GM18511 (cell line): Measurements from ENCODE around the gene ATP1A2.
"Not testable (repeated sequence)": the region's sequence is repeated elsewhere in the genome, so short reads cannot be mapped to it uniquely, and the experiment has no call there.

Experiments used
- ATAC-seq: cut with Tn5 transposase; IDR thresholded peaks from one replicate; pipeline ENCODE4 v1.9.1; 2021; ENCODE audit warnings: mild to moderate bottlenecking, moderate library complexity; ENCODE audit not compliant: unreplicated experiment

The ATP1A2 gene

DNA sequence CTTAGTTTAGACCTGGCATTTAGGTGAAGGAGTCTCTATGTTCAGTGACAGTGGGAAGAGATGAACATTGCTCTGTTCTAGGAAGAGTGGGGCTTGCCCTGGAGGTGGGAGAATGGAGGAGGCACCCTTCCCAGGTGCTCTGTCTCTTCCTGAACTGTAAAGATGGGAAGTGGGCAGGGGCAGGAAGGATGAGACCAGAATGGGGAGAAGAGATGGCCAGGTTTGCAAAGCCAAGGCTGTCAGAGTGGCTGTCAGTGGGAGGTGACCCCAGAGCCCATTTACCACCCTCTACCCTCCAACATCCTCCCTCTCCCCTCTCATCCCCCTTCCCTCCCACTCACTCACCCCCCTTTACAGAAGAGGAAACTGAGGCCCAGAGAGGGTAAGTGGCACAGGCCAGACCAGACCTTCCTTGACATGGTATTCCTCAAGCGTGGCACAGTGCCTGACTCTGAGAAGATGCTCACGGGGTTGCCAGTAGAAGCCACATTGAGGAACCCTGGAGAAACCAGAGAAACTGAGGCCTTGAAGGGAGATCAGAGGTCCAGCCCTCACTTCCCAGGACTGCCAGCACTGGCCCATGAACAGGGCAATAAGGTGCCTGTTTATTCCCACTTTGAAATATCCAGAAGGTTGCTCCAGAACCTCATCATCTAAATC, 15.7 kb upstream of the ATP1A2 start:
- no peak for ATAC-seq

DNA sequence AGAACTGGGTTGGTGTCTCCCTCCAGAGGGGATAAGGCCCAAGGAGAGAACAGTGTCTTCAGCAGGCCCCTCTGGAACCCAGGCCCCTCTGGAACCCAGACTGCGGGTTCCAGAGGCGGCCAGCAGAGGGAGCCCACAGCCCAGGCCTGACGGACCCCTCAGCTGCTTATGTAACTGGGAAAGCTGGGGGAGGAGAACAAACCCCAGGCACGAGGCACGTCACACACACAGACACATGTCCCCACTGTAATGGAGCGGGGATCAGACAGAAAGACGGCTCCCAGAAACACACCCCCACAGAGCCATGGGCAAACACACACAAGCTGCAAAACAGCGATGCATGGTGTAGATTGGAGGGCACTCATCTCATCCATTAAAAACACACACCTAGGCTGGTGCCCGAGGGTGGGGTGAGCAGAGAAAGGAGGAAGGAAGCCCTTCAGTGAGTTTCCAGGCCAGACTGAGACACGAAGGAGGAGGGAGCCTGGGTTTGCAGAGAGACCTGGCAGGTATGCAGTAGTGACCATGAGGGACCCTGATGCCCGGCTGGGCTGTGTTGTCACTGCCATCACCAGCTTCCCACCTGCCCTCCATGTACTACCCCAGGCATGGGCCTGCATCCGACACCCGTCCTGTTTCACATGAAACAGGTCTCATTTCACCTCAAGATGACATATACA, 14.4 kb upstream of the ATP1A2 start:
- ATAC-seq, result peak; percentile 25

DNA sequence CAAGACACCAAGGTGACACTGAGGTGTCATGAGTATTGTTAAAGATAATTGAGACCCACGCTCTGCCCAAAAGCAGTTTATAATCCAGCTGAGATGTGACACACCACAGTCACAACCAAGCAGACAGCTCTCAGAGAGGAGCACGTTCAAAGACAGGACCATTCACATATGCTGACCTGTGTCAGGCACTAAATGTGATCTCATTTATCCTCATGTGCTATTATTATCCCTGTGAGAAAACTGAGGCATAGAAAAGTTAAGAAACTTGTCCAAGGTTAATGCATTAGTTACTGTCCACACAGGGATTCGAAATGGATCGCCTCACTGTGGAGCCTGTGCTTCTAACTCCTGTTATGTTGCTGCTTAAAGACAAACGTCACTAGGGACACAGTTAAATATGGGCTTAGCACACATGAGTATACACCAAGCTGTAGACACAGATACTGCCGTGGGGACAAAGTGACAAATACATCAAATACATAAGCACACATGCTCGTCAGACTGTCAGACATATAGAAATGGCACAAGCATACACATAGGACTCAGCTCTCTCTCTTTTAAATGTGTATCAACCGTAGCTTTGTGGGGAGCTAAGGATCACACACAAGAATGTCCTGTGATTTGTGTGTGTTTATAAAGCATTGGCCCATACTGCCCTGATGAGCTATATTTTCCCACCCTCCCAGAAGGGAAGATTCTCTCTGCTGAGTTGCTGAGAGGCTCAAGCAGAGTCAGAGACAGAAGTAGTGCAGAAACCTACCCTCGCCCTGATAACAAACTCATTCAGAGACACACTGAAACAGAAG, 13.6 kb upstream of the ATP1A2 start:
- ATAC-seq, result no peak

DNA sequence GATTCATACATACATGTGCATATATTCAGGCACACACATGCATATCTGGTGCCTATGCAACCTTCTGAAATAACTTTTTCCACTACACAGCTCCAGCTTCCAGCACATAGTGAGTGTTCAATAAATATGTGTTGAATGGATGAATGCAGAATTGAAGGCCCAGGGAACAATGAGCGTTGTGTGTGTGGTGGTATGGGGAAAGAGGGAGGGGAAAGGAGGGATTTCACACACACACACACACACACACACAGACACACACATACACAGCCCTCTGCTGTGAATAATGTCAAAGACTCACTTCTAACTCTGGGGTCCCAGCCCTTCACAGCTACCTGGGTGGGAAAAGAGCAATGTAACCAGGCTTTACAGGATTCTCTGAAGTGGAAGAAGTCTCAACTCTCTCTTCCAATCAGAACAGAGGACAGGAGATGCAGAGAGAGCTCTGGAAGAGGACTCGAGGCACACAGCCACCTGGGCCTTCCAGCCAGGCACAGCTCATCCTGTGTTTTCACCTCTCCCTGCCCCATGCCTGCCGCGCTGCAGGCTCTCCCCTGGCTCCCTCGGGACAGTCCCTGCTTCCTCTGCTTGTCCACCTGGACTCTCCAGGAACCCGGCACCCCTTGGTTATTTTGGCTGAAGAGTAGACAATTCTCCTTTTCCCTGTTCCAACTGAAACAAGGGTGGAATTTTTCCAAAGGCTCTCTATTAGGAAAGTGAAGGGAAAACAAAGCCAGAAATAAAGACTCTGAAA, 11.7 kb upstream of the ATP1A2 start:
- ATAC-seq, result no peak

DNA sequence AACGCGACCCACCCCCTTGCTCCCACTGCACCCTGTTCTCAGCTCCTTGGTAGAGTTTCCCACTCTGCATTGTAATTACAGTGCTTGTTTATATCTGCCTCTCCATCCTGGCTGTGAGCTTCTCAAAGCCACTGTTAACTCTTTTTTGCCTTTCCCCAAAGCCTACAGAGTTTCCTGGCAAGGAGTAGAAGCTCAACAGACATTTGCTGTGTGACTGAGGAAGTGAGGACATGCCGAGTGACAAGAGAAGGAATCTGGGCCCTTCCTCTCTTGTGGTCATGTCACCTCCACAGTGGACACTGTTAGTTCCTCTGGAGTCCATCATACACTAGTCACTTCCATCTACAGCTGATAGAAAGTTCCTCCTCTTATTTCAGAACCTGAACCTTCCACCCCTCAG, 11.1 kb upstream of the ATP1A2 start:
- ATAC-seq, result no peak

DNA sequence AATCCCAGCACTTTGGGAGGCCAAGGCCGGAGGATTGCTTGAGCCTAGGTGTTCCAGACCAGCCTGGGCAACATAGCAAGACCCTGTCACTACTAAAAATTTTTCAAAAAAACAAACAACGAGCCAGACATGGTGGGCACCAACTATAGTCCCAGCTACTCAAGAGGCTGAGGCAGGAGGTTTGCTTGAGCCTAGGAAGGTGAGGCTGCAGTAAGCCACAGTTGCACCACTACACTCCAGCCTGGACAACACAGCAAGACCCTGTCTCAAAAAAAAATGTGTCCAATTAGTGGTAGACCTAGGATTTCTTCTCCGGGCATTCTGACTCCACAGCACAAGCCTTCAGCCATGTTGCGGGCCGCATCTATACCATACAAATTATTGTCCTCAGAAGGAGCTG, 10.4 kb upstream of the ATP1A2 start:
- ATAC-seq, result no peak

DNA sequence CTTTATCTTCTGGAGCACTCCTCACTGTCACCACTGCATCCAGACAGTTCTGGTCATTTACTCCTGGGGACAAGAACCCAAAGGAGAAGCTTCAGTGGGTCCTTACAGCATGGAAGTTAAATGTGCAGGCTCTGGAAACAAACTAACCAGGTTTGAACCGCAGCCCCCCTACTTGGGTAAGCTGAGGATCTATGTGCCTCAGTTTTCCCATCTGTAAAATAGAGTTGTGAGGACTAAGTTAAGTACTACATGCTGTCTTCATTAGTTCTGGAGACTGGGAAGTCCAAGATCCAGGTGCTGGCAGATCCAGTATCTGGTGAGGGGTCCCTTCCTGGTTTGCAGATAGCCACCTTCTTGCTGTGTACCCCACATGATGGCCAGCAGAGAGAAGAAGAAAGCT, 8.0 kb upstream of the ATP1A2 start:
- no peak for ATAC-seq

DNA sequence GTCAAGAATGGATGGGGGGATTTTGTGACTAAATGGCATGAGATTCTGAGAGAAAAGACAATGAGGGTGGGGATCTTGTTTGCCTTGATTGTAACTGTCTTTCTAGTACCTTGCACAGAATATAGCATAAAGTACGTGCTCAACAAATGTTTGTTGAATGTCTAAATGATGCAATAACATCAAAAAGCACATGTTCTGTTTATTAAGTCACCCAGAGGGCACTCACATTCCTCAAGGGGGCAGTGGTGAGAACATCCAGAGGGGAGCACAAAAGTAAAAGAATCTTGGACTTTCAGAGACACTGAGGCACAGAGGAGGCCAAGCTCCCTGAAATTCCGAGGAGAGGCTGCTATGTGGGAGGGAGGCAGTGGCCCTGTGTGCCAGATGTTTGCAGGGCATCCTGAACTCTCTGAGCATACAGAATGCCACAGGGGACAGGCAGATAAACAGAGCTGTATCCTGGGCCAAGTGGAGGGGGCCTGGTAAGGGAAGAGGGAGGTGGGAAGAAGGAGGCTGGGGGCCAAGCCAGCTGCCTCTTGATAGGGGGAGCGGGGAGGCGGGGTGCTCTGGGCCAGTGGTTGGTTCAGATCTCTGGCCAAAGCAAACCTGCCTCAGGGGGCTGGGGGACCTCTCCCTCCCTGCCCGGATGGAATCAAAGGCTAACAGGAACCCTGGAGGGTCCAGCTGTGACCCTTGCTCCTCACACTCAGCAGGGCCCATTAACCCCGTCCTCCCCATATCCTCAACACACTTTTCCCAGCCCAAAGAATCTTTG, 6.5 kb upstream of the ATP1A2 start:
- no peak for ATAC-seq

DNA sequence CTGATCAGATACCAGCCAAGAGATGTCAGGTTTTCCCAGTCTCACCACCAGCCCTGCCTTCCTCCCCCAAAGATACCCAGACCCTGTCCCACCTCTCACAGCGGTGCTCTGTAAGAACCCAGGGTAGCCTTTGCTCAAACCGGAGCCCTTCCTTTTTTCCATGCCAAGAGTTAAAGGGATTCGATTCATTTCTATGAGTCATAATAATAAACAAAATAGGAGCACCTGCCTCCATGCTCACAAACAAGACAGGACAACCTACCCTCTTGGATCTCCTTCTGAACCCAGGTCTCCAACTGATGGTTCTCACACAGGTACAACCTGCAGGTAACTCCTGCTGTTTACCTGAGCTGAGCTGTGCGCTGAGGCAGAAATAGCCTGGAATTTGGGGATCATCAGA, 5.9 kb upstream of the ATP1A2 start:
- no peak for ATAC-seq

DNA sequence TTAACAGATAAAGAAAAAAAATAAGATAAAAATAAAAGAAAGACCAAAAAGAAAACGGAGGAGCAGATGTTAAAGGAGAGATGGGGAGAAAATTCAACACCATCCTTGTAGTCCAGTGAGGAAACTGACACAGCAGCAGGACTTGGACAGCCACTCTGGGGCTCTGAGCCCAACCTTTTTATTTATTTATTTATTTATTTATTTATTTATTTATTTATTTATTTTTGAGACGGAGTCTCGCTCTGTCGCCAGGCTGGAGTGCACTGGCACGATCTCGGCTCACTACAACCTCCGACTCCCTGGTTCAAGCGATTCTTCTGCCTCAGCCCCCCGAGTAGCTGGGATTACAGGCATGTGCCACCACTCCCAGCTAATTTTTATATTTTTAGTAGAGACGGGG, 4.1 kb upstream of the ATP1A2 start:
- ATAC-seq, result not testable (repeated sequence)

DNA sequence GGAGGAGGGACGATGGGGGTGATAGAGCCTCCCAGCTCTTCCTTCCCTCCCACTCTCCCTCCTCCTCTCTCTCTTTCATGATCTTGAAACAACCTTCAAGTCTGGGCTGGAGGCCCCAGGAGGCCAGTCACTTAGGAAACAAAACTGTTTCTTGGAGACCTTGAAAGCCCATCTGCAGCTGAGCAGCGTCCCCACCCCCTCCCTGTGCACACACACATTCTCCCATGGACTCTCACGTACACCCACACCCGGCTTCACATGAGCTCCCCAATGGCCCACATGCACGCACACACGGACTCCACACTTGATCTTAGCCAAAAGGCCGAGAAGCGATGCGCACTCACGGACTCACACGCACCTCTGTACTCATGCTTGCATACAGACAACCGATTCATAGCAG, 3.2 kb upstream of the ATP1A2 start:
- no peak for ATAC-seq

DNA sequence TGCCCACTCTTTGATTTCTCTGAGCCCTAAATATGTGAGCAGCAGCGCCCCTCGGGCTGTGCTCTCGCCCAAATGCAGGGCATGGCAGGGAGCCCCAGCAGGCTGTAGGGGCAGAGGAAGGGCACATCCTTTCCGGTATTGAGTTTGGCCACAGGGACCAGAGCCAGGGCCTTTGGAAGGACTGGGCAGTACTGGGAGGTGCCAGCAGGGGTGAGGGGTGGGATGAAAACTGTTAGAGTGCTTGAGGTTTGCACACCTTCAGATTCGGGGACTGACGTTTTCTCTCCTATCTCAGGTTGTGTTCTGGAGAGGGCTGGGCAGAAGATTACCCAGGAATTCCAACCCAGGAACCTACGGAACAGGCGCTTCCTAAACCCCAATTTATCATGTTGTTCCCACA, 2.2 kb upstream of the ATP1A2 start:
- ATAC-seq, result no peak

DNA sequence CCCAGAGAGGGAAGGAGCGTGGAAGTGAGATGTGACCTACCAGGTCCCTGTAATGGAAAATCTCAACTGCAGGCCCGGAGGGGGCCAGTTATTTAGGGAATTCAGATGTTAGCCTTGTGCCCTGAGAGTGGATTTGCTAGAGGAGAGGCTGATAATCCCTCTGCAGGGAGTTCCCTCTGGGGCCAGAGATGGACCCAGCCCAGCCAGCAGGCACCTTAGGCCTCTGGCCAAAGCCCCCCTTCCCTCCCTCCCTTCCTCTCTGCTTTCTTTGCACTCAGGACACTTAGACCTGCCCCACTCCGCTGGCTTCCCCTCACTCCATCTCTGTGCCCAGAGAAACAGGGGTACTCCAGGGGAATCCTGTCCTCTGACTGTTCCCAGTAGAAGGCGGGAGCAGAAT, 1.5 kb upstream of the ATP1A2 start:
- no peak for ATAC-seq

DNA sequence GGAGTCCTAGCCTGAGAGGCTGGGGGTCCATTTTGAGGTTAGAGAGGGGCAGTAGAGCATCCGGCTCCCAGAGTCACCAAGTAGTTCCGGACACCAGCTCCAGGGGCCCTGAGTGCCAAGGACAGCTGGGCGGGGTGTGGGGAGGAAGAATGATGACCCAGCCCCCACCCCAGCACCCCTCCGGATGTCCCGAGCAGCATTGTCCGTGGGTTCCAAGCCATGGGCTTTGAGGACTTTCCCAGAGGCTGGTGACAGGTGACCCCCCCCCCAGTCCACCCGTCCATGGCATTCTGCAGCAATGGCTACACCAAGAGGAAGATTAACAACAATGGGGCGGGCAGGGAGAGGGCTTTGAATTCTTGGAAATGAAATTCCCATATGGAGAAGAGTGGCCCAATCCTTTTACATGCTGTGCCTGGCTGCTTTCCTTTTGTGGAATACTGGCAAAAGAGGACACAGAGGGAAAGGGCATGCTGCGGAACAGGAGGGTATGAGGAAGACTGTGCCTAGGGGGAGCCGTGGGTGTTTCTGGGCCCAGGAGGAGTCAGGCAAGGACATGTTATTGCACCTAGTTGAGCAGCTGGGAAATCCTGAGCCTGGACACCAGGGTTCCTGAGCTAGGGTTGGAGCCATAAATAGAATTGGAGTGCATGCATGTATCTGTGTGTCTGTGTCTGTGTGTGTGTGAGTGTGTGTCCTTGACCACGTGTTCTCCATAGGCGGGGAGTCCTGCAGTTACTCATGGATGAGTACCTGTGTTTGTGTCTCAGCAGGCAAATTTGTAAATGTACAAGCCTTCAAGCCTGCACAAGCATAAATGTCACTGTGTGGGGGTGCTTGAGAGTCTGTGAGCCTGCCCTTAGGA, 956 bp downstream of the ATP1A2 start:
- no peak for ATAC-seq

DNA sequence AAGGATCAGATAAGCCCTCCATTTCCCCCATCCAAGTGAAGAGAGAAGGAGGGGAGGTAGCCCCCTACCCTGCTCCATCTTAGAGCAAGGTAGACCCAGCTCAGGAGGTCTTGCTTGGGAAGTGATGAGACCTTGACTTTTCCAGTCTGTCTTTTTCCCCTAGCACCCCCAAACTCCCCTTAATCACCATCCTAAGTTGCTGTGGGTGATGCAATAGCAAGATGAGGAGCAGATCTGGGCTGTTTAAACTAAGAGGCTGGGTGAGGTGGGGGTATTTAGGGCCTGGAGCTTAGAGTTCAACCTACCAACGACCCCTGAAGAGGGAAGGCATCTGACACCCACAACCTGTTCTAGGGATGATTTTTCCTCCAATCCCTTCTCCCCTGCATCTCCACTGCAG, 1.7 kb downstream of the ATP1A2 start:
- no peak for ATAC-seq

DNA sequence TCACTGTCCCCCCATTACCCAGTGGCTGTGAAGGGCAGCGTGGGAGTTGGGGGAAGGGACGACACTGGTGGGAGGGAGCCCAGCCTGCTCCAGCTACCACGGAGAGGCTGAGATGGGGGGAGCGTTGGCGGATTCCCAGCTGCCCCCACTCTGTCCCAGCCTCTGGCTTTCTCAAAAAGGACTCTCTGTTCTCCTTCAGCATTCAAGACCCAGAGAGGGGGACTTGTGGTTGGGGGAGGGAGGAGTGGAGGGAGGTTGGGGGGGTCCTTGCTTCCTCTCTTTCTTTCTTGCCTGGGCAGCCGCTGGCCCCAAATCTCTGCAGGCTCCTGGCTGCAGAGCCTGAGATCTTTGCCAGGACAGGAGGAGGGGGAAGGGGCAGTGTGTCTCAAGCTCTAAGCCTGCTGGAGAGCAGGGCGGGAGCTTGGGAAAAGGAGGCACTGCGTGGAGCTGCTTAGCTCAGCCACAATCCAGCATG, 2.2 kb downstream of the ATP1A2 start:
- no peak for ATAC-seq

DNA sequence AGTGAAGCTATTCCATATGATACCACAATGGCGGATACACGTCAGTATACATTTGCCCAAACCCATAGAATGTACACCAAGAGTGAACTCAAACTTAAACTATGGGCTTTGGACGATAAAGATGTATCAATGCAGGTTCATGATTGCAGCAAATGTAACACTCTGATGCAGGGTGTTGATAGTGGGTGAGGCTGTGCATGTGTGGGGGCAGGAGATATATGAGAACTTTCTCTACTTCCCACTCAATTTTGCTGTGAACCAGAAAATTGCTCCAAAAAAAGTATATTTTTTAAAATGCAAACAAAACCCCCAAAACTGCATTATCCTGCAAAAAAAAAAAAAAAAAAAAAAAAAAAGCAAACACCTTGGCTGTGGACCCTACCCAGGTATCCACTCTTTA, 3.4 kb downstream of the ATP1A2 start:
- ATAC-seq, result no peak

DNA sequence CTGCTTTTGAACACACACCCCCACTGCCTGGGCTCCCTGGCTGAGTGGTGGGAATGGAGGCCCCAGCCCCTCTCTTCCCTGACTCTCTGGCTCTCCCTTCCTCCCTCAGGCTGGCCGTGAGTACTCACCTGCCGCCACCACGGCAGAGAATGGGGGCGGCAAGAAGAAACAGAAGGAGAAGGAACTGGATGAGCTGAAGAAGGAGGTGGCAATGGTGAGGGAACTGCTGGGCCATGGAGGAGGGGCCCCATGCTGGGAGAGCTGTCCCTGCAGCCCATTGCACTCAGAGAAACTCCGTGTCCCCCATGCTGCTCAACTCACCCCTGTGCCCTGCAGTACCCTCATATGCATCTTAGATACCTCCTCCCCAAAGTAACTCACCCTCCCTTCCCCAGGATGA, 5.2 kb downstream of the ATP1A2 start:
- no peak for ATAC-seq

DNA sequence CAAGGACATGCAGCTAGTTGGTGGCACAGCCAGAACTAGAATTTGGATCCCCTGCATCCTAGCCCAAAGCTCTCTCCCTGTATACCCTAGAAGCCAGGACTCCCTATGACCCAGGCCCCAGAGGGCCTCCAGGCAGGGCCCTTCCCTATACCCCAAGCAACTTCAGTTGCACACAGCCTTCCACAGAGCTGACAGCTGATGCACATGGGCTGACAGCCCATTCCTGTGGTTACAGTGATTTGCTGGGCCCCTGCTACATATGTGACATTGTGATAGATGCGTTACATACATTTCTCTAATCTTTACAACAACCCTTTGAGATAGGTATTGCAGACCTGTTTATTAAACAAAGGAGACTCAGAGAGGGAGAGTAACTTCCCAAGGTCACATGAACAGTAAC, 5.8 kb downstream of the ATP1A2 start:
- ATAC-seq, result no peak
